Neural progenitor cell (in vitro differentiated cells): ENCODE measurements around the gene SNX27. TPM values are rescaled to one million over a fixed set of nuclear protein-coding genes. Genes with fewer than 3 reads are reported as not detected.

ENCODE experiments used
- DNase-seq: peaks from one replicate; pipeline ENCODE4 v3.0.0-alpha.2; 2016; ENCODE audit warnings: low spot score
- H2AFZ ChIP-seq: fragments of 200-600 bp; sonication (generic); replicated peaks from 2 replicates; pipeline ENCODE4 v1.6.1; 2016; ENCODE audit warnings: antibody characterized with exemption
- H3F3A ChIP-seq: fragments of 200-600 bp; sonication (generic); 2 replicates; pipeline ENCODE4 v1.6.1; 2016; ENCODE audit warnings: antibody characterized with exemption, low read depth
- H3K27ac ChIP-seq: fragments of 200-600 bp; sonication (generic); 2 replicates; pipeline ENCODE4 v1.5.1; 2016; ENCODE audit warnings: mild to moderate bottlenecking
- H3K27me3 ChIP-seq: fragments of 200-600 bp; sonication (generic); 2 replicates; pipeline ENCODE4 v1.6.1; 2016; ENCODE audit warnings: mild to moderate bottlenecking, moderate library complexity
- H3K36me3 ChIP-seq: fragments of 200-600 bp; sonication (generic); 2 replicates; pipeline ENCODE4 v1.5.1; 2016
- H3K4me1 ChIP-seq: fragments of 200-600 bp; sonication (generic); 2 replicates; pipeline ENCODE4 v1.6.1; 2016; ENCODE audit warnings: mixed run types
- H3K4me2 ChIP-seq: fragments of 200-600 bp; sonication (generic); 2 replicates; pipeline ENCODE4 v1.6.1; 2016
- H3K4me3 ChIP-seq: fragments of 200-600 bp; sonication (generic); 2 replicates; pipeline ENCODE4 v1.5.1; 2016
- H3K79me2 ChIP-seq: fragments of 200-600 bp; sonication (generic); 2 replicates; pipeline ENCODE4 v1.6.1; 2016; ENCODE audit warnings: low read depth
- H3K9ac ChIP-seq: fragments of 200-600 bp; sonication (generic); 2 replicates; pipeline ENCODE4 v1.6.1; 2016
- H3K9me3 ChIP-seq: fragments of 200-600 bp; sonication (generic); 2 replicates; pipeline ENCODE4 v1.5.1; 2016; ENCODE audit warnings: low read depth
- H4K20me1 ChIP-seq: fragments of 200-600 bp; sonication (generic); 2 replicates; pipeline ENCODE4 v1.6.1; 2016; ENCODE audit warnings: low read depth
- H3K27ac Mint-ChIP-seq: 3 replicates; pipeline ENCODE4 v1.8.0; 2021; ENCODE audit warnings: mixed read lengths
- H3K27me3 Mint-ChIP-seq: 2 replicates; pipeline ENCODE4 v1.8.0; 2022; ENCODE audit warnings: low read depth, mild to moderate bottlenecking, inconsistent platforms, moderate library complexity, mixed read lengths; ENCODE audit not compliant: insufficient read depth
- H3K36me3 Mint-ChIP-seq: 3 replicates; pipeline ENCODE4 v1.8.0; 2021; ENCODE audit warnings: mixed read lengths
- H3K4me1 Mint-ChIP-seq: 3 replicates; pipeline ENCODE4 v1.8.0; 2021; ENCODE audit warnings: mixed read lengths
- H3K4me3 Mint-ChIP-seq: 3 replicates; pipeline ENCODE4 v1.8.0; 2021; ENCODE audit warnings: mild to moderate bottlenecking, moderate library complexity, mixed read lengths
- H3K9me3 Mint-ChIP-seq: 3 replicates; pipeline ENCODE4 v1.8.0; 2020; ENCODE audit warnings: mixed read lengths
- EZH2 ChIP-seq: fragments of 200-600 bp; sonication (generic); IDR thresholded peaks from 2 replicates; pipeline ENCODE4 v1.6.1; 2017; ENCODE audit warnings: antibody characterized with exemption, mild to moderate bottlenecking, moderate library complexity
- EZH2phosphoT487 ChIP-seq: fragments of 200-600 bp; sonication (generic); IDR thresholded peaks from 2 replicates; pipeline ENCODE4 v1.6.1; 2017; ENCODE audit warnings: antibody characterized with exemption
- total RNA-seq: library from RNA; depleted of rRNA; stranded (reverse); fragments of >200 nt; gene quantifications from 2 replicates; pipeline ENCODE4 v1.2.3, GENCODE V29; 2015; ENCODE audit warnings: low replicate concordance
- TF ChIP-seq, protein P1 (sequence below): fragments of 200-600 bp; sonication (generic); IDR thresholded peaks from 2 replicates; pipeline ENCODE4 v1.5.1; 2017; ENCODE audit warnings: antibody characterized with exemption, mild to moderate bottlenecking

Gene SNX27
- total RNA-seq, 1 donor from 2014 or later: 34.1 TPM

DNA sequence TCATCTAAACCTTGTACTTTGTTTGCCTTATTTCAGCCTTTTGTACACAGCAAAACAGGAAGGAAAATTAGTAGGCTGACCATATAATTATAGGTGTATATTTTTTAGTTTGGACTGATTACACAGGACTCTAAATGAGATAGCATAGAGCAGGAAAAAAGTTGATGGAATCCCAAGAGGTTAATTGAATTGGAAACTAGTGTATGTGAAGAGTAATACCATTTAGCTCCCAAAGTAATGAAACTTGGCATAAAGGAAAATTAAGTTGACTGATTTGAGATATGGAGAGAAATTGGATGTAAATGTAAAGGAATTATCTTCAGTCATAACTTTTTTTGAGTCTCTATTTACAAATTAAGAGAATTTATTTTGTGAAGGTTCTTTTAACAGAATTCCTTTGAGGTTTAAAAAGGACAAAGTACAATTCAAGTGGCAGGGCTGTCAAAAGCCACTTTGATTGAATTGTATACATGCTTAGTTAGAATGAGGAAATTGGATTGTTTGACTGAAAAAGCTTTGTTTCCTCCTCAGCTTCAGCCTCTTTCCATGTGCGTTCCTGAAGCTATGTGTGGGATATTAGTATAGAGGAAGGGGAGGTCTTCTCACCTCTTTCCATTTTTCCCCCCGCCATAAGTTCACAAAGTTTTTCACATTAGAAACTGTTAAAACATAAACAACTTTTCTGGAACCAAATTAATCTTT lies 26.4 kb downstream of the SNX27 start:
- Histone ChIP-seq H3K79me2 (peaks cover 69% of the 10 kb centered on the region), H3K9me3 (no peaks in the 10 kb centered on the region), H4K20me1 (peaks cover 43% of the 10 kb centered on the region), H3K4me2 (no peak overlapping the region), H3K9ac (no peak overlapping the region), H3K27me3 (no peaks in the 10 kb centered on the region), H3K36me3 (no peaks in the 10 kb centered on the region), H3K4me1 (peaks cover 27% of the 10 kb centered on the region), H3K4me3 (no peak overlapping the region), H2AFZ (no peak overlapping the region), H3F3A (peaks cover 3% of the 10 kb centered on the region), H3K27ac (no peak overlapping the region)
- no peak for DNase-seq
- no peaks in the 10 kb centered on the region for H3K27me3 Mint-ChIP-seq
- H3K27ac Mint-ChIP-seq: no peak overlapping the region
- H3K9me3 Mint-ChIP-seq: no peaks in the 10 kb centered on the region
- TF ChIP-seq EZH2 (no peak), EZH2phosphoT487 (no peak)
- TF ChIP-seq, protein P1, sequence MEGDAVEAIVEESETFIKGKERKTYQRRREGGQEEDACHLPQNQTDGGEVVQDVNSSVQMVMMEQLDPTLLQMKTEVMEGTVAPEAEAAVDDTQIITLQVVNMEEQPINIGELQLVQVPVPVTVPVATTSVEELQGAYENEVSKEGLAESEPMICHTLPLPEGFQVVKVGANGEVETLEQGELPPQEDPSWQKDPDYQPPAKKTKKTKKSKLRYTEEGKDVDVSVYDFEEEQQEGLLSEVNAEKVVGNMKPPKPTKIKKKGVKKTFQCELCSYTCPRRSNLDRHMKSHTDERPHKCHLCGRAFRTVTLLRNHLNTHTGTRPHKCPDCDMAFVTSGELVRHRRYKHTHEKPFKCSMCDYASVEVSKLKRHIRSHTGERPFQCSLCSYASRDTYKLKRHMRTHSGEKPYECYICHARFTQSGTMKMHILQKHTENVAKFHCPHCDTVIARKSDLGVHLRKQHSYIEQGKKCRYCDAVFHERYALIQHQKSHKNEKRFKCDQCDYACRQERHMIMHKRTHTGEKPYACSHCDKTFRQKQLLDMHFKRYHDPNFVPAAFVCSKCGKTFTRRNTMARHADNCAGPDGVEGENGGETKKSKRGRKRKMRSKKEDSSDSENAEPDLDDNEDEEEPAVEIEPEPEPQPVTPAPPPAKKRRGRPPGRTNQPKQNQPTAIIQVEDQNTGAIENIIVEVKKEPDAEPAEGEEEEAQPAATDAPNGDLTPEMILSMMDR: no peak
- peaks cover 16% of the 10 kb centered on the region for H3K36me3 Mint-ChIP-seq
- H3K4me1 Mint-ChIP-seq: peaks cover 13% of the 10 kb centered on the region
- H3K4me3 Mint-ChIP-seq: no peak overlapping the region

DNA sequence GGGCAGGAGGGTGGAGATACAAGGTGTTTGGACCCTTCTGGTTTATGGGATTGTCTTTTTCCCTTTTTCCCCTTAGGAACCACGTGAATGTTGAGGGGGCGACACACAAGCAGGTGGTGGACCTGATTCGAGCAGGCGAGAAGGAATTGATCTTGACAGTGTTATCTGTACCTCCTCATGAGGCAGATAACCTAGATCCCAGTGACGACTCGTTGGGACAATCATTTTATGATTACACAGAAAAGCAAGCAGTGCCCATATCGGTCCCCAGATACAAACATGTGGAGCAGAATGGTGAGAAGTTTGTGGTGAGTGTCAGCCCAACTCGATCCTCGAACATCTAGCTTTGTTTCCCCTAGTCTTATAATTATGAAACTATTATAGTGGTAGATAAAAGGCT lies 27.0 kb downstream of the SNX27 start:
- H3K9me3 Mint-ChIP-seq: no peaks in the 10 kb centered on the region
- H3K27ac Mint-ChIP-seq: no peak overlapping the region

DNA sequence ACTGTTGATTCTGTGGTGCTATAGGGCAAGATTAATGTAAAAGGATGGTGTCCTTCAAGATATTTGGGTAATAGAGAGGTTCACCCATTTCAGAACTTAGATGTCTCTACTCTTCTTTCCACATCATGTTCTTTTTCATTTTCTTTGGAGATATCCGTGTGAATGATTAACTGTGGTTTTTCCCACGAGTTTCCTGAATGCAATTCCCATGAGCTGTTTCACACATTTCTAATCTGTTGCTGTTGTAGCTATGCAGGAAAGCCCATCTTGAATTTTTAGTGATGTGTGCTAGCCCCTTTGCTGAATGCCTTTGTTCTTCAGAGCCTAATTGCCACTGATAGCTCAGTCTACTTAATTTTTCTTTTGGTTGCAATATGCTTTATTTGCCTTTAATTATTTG lies 27.6 kb downstream of the SNX27 start:
- peaks cover 42% of the 10 kb centered on the region for H4K20me1 ChIP-seq
- H3K4me2 ChIP-seq: no peak overlapping the region
- Mint-ChIP-seq H3K27ac (no peak overlapping the region), H3K9me3 (no peaks in the 10 kb centered on the region), H3K4me1 (peaks cover 7% of the 10 kb centered on the region), H3K4me3 (no peak overlapping the region), H3K36me3 (peaks cover 21% of the 10 kb centered on the region), H3K27me3 (no peaks in the 10 kb centered on the region)
- DNase-seq: no peak
- H3F3A ChIP-seq: peaks cover 3% of the 10 kb centered on the region
- H3K79me2 ChIP-seq: peaks cover 68% of the 10 kb centered on the region
- no peak overlapping the region for H3K27ac ChIP-seq
- H3K4me3 ChIP-seq: no peak overlapping the region
- H3K9me3 ChIP-seq: no peaks in the 10 kb centered on the region
- H3K36me3 ChIP-seq: no peaks in the 10 kb centered on the region
- H2AFZ ChIP-seq: no peak overlapping the region
- no peaks in the 10 kb centered on the region for H3K27me3 ChIP-seq
- TF ChIP-seq, protein P1: no peak
- TF ChIP-seq EZH2phosphoT487 (no peak), EZH2 (no peak)
- peaks cover 17% of the 10 kb centered on the region for H3K4me1 ChIP-seq
- no peak overlapping the region for H3K9ac ChIP-seq

More for the DNA sequence above, 27.0 kb downstream of the SNX27 start:
- peaks cover 68% of the 10 kb centered on the region for H3K79me2 ChIP-seq
- no peak for DNase-seq
- no peak overlapping the region for H2AFZ ChIP-seq
- Mint-ChIP-seq H3K4me1 (peaks cover 8% of the 10 kb centered on the region), H3K27me3 (no peaks in the 10 kb centered on the region), H3K36me3 (peaks cover 16% of the 10 kb centered on the region), H3K4me3 (no peak overlapping the region)
- H3K9me3 ChIP-seq: no peaks in the 10 kb centered on the region
- no peak overlapping the region for H3K27ac ChIP-seq
- H3K4me3 ChIP-seq: no peak overlapping the region
- H3K36me3 ChIP-seq: no peaks in the 10 kb centered on the region
- H3K4me2 ChIP-seq: no peak overlapping the region
- peaks cover 42% of the 10 kb centered on the region for H4K20me1 ChIP-seq
- TF ChIP-seq, protein P1: no peak
- TF ChIP-seq EZH2phosphoT487 (no peak), EZH2 (no peak)
- H3K4me1 ChIP-seq: peaks cover 22% of the 10 kb centered on the region
- H3K27me3 ChIP-seq: no peaks in the 10 kb centered on the region
- no peak overlapping the region for H3K9ac ChIP-seq
- H3F3A ChIP-seq: peaks cover 3% of the 10 kb centered on the region
